Left colon (tissue), 2 donors: ENCODE data around the gene MCRIP2. TPM values are rescaled to one million over a fixed set of nuclear protein-coding genes. Genes with fewer than 3 reads are reported as not detected.

ENCODE experiments used
- ATAC-seq: fragments of 200-7000 bp; cut with Tn5 transposase; one replicate; pipeline ENCODE4 v1.9.1; 2020; ENCODE audit warnings: mild to moderate bottlenecking, moderate library complexity
- DNase-seq, 2 donors: peaks; one replicate each; pipeline ENCODE4 v3.0.0-alpha.2; 2020
- intact Hi-C, 2 donors: fragments of 100-400 bp; cut with DNase I in 1 of 2; cut with micrococcal nuclease in 1 of 2; formaldehyde crosslinking; loops; one replicate each; pipeline versions ENCODE4 v1.11.2 to v1.14.0; 2022; cut with DNase I, micrococcal nuclease
- total RNA-seq, 2 donors: library from RNA; stranded (reverse); fragmentation: NEBNext Ultra II Directional; extraction: Animal tissue kit (Norgen Biotek cat#: 25700); gene quantifications; one replicate each; pipeline ENCODE4 v1.2.1, GENCODE V29; 2021
- donor health status: DM: no; HTN: no; CAD: no.
- donor health status: DM: yes; HTN: yes; CAD: no.

The MCRIP2 gene
- total RNA-seq, 2 donors from 2014 or later, result 98.5 to 161 TPM

DNA sequence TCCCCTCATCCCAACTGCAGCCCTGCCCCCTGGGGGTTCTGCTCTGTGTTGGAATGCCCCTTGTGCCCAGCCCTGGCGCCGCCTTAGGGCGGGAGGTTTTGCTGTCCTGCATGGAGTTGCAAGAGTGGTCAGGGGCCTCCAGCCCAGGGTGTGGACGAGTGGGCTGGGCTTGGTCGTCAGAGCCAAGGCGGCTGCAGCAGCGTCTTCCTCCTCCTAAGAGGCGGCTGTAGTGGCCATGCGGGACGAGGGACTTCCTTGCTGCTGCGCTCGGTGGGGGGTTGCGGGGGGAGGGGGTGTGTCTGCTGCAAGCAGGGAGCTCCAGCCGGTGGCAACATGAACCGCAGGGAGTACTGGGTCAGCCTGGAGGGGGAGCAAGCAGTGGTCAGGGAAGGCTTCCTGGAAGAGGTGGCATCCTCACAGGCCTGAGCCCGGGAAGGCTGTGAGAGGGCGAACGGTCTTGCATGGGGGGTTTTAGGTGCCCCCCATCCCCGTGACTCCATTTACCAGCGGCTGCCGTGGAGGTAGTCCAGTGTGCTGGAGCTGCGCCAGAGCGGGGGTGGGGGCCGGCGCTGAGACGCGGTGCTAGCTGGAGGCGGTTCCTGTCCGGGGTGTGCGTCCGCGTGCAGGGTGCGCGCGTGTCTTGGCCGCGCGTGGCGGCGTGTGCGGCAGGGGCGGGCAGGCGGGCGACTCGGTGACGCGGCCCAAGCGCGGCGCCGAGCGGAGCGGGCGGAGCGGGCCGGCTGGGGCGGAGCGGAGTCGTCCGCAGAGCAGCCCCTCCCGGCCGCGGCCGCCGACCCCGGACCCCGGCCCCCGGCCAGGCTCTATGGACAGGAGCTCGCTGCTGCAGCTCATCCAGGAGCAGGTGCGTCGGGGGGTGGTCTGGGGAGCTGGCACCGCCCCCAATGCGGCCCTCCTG, 33.6 kb downstream of the MCRIP2 start, which contains the start of gene RHBDL1:
RHBDL1 (plus strand) TSS at position 704 of the 916 bp plus-strand sequence; CDS start at position 824, 120 bp downstream.
- intact Hi-C loops, result no loop called here
- peak in 1 of 2 donors; percentile 63 for DNase-seq
- peak; percentile 13 for ATAC-seq

DNA sequence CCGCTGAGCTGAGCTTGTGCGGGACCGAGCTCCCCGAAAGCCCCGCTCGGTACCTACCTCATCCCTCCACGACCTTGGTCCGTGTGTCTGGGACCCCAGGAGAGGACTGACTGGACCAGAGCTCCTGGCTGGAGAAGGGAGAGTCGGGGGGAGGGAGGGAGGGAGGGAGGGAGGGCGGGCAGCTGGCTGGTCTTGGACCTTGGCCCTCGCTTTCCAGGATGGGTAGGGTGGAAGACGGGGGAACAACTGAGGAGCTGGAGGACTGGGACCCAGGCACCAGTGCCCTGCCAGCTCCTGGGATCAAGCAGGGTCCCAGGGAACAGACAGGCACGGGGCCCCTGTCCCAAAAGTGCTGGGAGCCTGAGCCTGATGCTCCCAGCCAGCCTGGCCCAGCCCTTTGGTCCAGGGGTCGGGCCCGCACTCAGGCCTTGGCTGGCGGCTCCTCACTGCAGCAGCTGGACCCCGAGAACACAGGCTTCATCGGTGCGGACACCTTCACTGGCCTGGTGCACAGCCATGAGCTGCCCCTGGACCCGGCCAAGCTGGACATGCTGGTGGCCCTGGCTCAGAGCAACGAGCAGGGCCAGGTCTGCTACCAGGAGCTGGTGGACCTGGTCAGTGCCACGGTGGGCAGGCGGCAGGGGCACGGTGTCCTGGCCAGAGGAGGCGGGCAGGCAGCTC, 34.4 kb downstream of the MCRIP2 start:
- intact Hi-C loops, result no loop called here
- ATAC-seq (peak; percentile 17), DNase-seq (no peak)

DNA sequence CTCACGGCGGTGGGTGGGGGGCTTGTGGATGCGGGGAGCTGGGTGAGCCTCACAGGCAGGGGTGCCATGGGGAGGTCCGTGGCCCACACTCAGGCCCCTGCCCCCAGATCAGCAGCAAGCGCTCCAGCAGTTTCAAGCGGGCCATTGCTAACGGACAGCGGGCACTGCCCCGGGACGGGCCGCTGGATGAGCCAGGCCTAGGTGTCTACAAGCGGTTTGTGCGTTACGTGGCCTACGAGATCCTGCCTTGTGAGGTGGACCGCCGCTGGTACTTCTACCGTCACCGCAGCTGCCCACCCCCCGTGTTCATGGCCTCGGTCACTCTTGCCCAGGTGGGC, 34.9 kb downstream of the MCRIP2 start:
- no peak for ATAC-seq
- intact Hi-C loops, result no loop called here
- DNase-seq, result no peak

DNA sequence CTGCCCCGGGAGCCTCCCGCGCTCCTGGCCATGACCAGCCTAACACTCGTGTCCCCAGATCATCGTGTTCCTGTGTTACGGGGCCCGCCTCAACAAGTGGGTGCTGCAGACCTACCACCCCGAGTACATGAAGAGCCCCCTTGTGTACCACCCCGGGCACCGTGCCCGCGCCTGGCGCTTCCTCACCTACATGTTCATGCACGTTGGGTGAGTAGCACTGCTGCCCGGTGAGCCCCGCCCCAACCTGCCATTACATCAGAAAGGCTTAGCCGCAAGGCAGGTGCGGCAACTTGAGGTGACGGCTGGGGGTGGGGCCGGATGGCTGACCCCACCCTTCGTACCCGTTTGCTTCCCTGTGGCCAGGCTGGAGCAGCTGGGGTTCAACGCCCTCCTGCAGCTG, 35.3 kb downstream of the MCRIP2 start:
- intact Hi-C loops, result no loop called here
- ATAC-seq (peak; percentile 65), DNase-seq (peak; percentile 92 to 94)

DNA sequence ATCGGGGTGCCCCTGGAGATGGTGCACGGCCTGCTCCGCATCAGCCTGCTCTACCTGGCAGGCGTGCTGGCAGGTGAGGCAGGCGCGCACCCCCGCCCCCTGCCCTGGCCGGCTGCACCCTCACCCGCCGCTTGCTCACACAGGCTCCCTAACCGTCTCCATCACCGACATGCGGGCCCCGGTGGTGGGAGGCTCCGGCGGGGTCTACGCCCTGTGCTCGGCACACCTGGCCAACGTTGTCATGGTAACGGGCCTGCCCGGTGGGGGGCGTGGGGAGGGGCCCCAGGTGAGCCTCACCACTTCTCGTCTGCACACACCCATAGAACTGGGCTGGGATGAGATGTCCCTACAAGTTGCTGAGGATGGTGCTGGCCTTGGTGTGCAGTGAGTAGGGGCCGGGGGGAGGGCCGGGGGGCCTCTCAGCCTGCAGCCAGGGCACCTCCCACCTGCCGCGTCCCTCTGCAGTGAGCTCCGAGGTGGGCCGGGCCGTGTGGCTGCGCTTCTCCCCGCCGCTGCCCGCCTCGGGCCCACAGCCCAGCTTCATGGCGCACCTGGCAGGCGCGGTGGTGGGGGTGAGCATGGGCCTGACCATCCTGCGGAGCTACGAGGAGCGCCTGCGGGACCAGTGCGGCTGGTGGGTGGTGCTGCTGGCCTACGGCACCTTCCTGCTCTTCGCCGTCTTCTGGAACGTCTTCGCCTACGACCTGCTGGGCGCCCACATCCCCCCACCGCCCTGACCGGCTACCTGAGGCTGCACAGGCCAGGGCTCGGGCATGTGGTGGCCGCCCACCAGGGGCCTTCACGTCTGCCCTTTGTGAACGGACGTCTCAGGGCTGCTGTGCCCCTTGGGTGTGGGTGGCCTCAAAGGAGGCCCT, 35.9 kb downstream of the MCRIP2 start:
- DNase-seq, result no peak
- ATAC-seq, result no peak
- intact Hi-C loops, result no loop called here

DNA sequence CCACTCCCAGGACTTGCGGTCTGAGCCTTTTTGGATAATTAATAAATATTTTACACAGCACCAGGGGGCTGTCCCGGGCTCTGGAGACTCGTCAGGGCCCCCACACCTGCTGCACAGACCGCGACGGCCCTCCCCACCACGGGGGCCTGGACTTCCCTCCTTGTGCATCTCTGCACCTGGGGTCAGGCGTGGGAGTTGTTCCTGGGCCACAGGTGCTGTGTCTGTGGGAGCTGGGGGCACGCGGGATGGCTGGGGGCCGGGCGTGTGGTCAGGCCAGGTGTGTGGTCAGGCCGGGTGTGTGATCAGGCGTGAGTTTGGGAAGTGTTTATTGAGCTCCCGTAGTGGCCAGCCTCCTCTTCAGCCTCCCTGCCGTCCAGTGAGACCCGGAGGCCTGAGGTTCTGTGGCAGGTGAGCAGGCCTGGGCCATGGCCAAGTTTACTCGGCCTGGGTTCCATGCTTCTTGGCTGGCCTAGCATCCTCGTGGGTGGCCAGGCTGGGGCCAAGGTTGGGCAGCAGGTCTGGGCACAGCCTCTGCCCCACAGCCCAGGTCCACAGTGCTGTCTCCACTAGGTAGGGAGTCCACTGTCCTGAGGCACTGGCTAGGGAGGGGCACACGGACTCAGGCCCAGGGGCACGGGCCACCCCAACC, 36.7 kb downstream of the MCRIP2 start:
- ATAC-seq, result no peak
- intact Hi-C loops, result no loop called here
- DNase-seq, result no peak

DNA sequence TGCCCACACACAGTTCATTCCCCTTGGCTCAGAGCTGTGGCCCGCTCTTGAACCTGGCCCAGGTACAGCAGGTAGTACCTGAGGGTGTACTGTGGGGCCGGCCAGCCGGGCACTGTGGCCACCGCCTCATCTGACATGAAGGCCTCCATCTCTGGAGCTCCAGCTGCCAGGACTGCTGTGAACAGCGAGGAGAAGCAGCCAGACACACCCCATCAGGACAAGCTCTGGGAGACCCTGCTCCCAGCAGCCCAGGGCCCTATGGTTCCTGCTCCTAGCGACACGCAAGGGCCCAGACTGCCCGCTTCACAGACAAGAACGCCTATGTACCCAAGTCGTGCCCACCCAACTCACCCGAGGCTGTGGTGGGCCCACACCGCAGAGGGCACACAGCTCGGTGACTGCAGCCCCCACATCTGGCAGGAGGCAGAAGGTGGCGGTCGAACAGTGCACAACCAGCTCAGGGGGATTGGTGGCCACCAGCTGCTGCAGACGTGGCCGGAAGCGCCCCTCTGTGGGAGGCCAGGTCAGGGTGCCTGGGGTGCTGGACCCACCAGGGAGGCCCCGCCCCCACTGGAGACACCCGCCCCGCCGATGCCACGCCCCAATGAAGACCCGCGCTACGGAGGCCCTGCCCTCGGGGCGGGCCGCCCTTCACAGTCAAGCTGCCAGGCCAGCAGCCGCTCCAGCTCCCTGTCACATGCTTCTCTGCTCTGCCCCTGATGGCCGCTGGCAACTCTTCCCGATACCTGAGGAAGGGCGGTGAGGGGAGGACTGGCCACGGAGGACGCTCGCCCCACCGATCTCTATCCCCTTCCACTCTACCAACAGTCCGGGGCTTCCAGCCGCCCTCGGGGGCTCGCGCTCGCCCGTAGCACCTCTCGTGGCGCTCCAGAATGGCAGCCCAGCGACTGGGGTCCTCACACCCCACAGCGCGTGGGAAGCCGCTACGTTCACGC, 37.5 kb downstream of the MCRIP2 start:
- ATAC-seq (peak; percentile 22), DNase-seq (peak; percentile 77 to 87)
- intact Hi-C loops, result no loop called here

DNA sequence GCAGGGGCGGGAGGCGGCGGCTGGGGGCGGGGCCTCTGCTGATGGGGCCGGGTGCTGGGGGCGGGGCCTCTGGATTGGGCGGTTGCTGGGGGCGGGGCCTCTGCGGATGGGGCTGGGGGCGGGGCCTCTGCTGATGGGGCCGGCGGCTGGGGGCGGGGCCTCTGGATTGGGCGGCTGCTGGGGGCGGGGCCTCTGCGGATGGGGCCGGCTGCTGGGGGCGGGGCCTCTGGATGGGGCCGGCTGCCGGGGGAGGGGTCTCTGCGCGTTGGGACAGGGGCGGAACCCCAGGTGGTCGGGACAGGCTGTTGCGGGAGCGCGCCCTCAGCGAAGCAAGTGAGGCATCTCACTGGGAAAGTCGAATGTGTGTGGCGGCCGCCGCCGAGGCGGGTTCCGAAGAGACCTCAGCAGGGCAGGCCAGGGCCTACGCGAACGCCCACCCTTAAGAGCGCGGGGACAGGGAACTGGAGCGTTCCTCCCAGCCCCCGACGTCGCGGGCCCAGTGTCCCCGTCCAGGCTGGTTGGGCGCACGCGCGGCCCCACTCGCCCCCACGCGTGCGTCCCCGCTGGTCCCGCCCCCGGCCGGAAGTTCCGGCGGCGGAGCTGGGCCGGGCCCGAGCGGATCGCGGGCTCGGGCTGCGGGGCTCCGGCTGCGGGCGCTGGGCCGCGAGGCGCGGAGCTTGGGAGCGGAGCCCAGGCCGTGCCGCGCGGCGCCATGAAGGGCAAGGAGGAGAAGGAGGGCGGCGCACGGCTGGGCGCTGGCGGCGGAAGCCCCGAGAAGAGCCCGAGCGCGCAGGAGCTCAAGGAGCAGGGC, 38.4 kb downstream of the MCRIP2 start, which contains the start of gene STUB1:
STUB1 (plus strand) TSS at position 597 of the 811 bp plus-strand sequence; CDS start at position 713, 116 bp downstream.
- peak; percentile 85 to 91 for DNase-seq
- intact Hi-C loops, result no loop called here

DNA sequence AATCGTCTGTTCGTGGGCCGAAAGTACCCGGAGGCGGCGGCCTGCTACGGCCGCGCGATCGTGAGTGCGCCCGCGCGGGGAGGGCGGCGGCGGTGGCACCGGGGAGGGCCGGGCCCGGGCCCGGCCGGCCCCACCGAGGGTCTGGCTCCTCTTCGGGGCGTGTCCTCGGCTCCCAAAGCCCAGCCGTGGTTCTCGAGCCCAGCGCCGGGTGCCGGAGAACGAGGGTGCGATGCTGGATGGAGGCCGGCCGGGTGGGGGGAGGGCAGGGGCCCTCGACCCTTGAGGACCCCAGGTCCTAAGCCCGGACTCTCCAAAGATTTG, 39.0 kb downstream of the MCRIP2 start:
- no peak for DNase-seq
- ATAC-seq, result no peak
- intact Hi-C loops, result no loop called here

More for the DNA sequence above, 38.4 kb downstream of the MCRIP2 start, which contains the start of gene STUB1:
- ATAC-seq, result peak; percentile 54

DNA sequence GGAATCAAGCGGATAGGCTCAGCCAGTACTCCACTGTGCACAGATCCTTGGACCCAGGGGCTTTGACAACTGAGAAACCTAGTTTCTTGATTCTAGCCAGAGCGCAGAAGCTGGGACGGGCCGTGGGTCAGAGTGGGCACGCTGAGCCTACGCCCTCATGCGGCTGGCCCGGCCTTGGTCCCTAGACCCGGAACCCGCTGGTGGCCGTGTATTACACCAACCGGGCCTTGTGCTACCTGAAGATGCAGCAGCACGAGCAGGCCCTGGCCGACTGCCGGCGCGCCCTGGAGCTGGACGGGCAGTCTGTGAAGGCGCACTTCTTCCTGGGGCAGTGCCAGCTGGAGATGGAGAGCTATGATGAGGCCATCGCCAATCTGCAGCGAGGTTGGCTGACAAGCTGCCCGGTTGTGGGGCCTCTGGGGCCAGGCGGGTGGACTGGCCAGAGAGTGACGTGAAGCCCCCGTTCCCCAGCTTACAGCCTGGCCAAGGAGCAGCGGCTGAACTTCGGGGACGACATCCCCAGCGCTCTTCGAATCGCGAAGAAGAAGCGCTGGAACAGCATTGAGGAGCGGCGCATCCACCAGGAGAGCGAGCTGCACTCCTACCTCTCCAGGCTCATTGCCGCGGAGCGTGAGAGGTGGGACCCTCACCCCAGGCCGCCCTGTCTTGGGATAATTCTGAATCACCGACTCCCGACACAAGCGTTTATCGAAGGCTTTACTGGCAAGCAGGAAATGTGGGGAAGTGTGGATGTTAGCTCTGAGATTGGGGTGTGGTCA, 39.5 kb downstream of the MCRIP2 start:
- DNase-seq (peak in 1 of 2 donors; percentile 65), ATAC-seq (no peak)
- intact Hi-C loops, result no loop called here

DNA sequence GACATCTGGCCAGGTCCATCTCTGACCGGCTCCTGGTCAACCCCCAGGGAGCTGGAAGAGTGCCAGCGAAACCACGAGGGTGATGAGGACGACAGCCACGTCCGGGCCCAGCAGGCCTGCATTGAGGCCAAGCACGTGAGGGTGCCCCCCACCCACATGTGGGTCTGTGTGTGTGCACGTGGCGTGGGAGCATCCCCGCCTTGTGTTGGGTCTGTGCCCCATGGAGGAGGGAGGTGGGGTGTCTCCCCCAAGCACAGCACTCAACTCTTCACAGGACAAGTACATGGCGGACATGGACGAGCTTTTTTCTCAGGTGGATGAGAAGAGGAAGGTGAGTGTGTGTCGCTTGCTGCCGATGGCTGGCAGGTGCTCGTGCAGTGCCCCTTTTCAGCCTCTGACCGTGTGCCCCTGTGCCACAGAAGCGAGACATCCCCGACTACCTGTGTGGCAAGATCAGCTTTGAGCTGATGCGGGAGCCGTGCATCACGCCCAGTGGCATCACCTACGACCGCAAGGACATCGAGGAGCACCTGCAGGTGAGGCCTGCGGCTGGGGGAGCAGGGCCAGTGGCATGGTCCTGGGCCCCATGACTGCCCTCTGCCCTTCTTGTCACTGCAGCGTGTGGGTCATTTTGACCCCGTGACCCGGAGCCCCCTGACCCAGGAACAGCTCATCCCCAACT, 40.3 kb downstream of the MCRIP2 start:
- intact Hi-C loops, result no loop called here
- no peak for ATAC-seq
- no peak for DNase-seq

DNA sequence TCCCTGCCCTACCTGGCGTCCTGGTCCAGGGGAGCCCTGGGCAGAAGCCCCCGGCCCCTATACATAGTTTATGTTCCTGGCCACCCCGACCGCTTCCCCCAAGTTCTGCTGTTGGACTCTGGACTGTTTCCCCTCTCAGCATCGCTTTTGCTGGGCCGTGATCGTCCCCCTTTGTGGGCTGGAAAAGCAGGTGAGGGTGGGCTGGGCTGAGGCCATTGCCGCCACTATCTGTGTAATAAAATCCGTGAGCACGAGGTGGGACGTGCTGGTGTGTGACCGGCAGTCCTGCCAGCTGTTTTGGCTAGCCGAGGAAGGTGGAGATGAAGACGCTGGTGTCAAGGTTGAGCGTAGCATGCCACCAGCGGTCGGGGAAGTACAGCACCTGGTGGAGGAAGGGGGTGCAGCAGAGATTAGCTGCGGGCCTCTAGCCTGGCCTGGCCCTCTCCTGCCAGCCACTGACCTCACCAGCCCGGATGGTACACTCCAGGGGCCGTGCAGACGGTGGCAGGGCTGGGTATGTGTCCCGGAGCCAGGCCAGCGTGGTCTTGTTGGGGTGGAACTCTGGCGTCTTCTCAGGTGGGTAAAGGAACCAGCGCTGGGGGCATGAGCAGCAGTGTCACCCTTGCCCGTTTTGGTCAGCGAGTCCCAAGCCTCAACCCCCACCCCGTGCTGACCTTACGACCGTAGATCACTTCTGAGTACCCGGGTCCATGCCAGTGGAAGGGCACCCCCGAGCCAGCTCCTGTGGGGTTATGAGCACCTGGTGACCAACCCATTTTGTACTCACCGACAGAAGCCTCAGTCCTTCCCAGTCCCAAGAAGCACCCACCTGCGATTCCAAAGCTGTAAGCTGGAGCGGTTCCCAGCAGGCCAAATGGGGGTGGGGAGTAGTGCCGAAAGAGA, 41.1 kb downstream of the MCRIP2 start:
- ATAC-seq, result no peak
- DNase-seq, result no peak
- intact Hi-C loops, result no loop called here

DNA sequence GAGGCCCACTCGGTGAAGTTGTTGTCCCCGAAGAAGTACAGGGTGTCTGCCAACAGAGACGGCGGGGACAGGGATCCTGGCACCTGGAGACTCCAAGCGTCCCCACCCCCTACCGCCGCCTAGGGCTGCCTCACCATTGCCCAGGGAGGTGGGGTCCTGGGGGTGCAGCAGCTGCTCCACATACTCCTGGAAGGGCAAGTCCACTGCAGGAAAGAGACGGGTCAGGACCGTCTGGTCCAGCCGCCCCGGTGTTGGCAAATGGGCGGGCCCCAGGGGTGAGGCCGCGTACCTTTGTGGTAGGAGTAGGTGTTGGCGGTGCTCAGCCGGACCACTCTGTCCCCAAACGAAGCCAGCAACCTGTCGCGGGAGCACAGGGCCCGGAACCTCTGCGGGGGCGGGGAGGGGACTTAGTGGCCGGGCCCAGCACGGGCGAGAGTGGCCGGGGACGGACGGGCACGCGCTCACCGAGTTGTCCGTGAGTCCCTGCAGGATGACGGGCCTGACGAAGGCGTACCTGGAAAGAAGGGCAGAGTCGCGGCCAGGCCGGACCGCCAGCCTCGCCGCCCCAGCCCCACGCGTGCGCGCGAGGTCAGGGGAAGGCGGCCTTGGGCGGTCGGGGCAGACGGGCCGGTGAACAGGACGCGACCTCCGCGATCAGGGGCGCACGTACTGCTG, 41.9 kb downstream of the MCRIP2 start:
- DNase-seq (no peak), ATAC-seq (no peak)
- intact Hi-C loops, result no loop called here
